SK-N-SH treated with all-trans-retinoic acid at 6 μM for 48 hours (cell line): ENCODE data around the gene PSD2.
"Not testable (repeated sequence)": the region's sequence is repeated elsewhere in the genome, so short reads cannot be mapped to it uniquely, and the experiment has no call there.

Experiments used
- ATAC-seq: fragments of 200-7000 bp; cut with Tn5 transposase; 3 replicates; pipeline ENCODE4 v1.9.1; 2020; ENCODE audit warnings: mild to moderate bottlenecking, moderate library complexity
- BACH2 ChIP-seq: fragments of 250-450 bp; sonication (Bioruptor Pico); IDR thresholded peaks from 2 replicates; pipeline ENCODE4 v1.9.0; 2021; ENCODE audit warnings: mild to moderate bottlenecking, borderline replicate concordance
- CREB5 ChIP-seq: fragments of 250-450 bp; sonication (Bioruptor Pico); IDR thresholded peaks from 2 replicates; pipeline ENCODE4 v1.5.1; 2020; ENCODE audit warnings: low read depth, mild to moderate bottlenecking, moderate library complexity
- CSDC2 ChIP-seq: fragments of 250-450 bp; sonication (Bioruptor Pico); IDR thresholded peaks from 2 replicates; pipeline ENCODE4 v1.5.0; 2020; ENCODE audit warnings: mild to moderate bottlenecking, moderate library complexity
- CSRNP3 ChIP-seq: fragments of 250-450 bp; sonication (Bioruptor Pico); IDR thresholded peaks from 2 replicates; pipeline ENCODE4 v1.5.1; 2021; ENCODE audit warnings: mild to moderate bottlenecking, moderate library complexity
- ESRRG ChIP-seq: fragments of 250-450 bp; sonication (Bioruptor Pico); IDR thresholded peaks from 2 replicates; pipeline ENCODE4 v1.6.1; 2021; ENCODE audit warnings: mild to moderate bottlenecking
- GLIS3 ChIP-seq: fragments of 250-450 bp; sonication (Bioruptor Pico); IDR thresholded peaks from 2 replicates; pipeline ENCODE4 v1.5.0; 2020; ENCODE audit warnings: mild to moderate bottlenecking, moderate library complexity
- OSR1 ChIP-seq: fragments of 250-450 bp; sonication (Bioruptor Pico); IDR thresholded peaks from 2 replicates; pipeline ENCODE4 v1.8.0; 2022; ENCODE audit warnings: moderate library complexity, mild to moderate bottlenecking, inconsistent platforms
- PPARA ChIP-seq: fragments of 250-450 bp; sonication (Bioruptor Pico); IDR thresholded peaks from 2 replicates; pipeline ENCODE4 v1.5.0; 2020; ENCODE audit warnings: mild to moderate bottlenecking, borderline replicate concordance
- RARB ChIP-seq: fragments of 250-450 bp; sonication (Bioruptor Pico); IDR thresholded peaks from 2 replicates; pipeline ENCODE4 v1.8.0; 2021; ENCODE audit warnings: mild to moderate bottlenecking, moderate library complexity
- SNAI2 ChIP-seq: fragments of 250-450 bp; sonication (Bioruptor Pico); IDR thresholded peaks from 2 replicates; pipeline ENCODE4 v1.5.0; 2020; ENCODE audit warnings: mild to moderate bottlenecking, moderate library complexity
- TCF4 ChIP-seq: fragments of 250-450 bp; sonication (Bioruptor Pico); IDR thresholded peaks from 2 replicates; pipeline ENCODE4 v1.8.0; 2021; ENCODE audit warnings: mild to moderate bottlenecking, moderate library complexity, borderline replicate concordance
- TOX ChIP-seq: fragments of 250-450 bp; sonication (Bioruptor Pico); IDR thresholded peaks from 2 replicates; pipeline ENCODE4 v1.8.0; 2021; ENCODE audit warnings: mild to moderate bottlenecking, moderate library complexity, borderline replicate concordance
- TSHZ2 ChIP-seq: fragments of 250-450 bp; sonication (Bioruptor Pico); IDR thresholded peaks from 2 replicates; pipeline ENCODE4 v1.5.0; 2020; ENCODE audit warnings: mild to moderate bottlenecking, moderate library complexity
- ZC3H10 ChIP-seq: fragments of 250-450 bp; sonication (Bioruptor Pico); IDR thresholded peaks from 2 replicates; pipeline ENCODE4 v1.5.1; 2021; ENCODE audit warnings: mild to moderate bottlenecking, moderate library complexity
- ZFP3 ChIP-seq: fragments of 250-450 bp; sonication (Bioruptor Pico); IDR thresholded peaks from 2 replicates; pipeline ENCODE4 v1.5.0; 2020; ENCODE audit warnings: mild to moderate bottlenecking, moderate library complexity
- ZFP30 ChIP-seq: fragments of 450-650 bp; formaldehyde crosslinking; IDR thresholded peaks from 2 replicates; pipeline ENCODE4 v1.5.0; 2022; ENCODE audit warnings: mild to moderate bottlenecking, moderate library complexity
- ZNF565 ChIP-seq: fragments of 450-650 bp; formaldehyde crosslinking; conservative IDR thresholded peaks from 2 replicates; pipeline ENCODE4 v1.5.0; 2020; ENCODE audit warnings: low read depth, mild to moderate bottlenecking, moderate library complexity
- ZNF70 ChIP-seq: fragments of 450-650 bp; formaldehyde crosslinking; IDR thresholded peaks from 2 replicates; pipeline ENCODE4 v1.5.0; 2020; ENCODE audit warnings: mild to moderate bottlenecking, moderate library complexity
- ZNF8 ChIP-seq: fragments of 450-650 bp; formaldehyde crosslinking; IDR thresholded peaks from 2 replicates; pipeline ENCODE4 v1.5.0; 2020; ENCODE audit warnings: mild to moderate bottlenecking, moderate library complexity
- TF ChIP-seq, protein P1 (sequence below): fragments of 250-450 bp; sonication (Bioruptor Pico); IDR thresholded peaks from 2 replicates; pipeline ENCODE4 v1.8.0; 2021; ENCODE audit warnings: low read depth, mild to moderate bottlenecking, moderate library complexity, borderline replicate concordance
- TF ChIP-seq, protein P2 (sequence below): fragments of 250-450 bp; sonication (Bioruptor Pico); IDR thresholded peaks from 2 replicates; pipeline ENCODE4 v1.8.0; 2020; ENCODE audit warnings: mild to moderate bottlenecking, moderate library complexity, borderline replicate concordance

The PSD2 gene

GRCh38 chr5:139789845-139790189 is 5.8 kb upstream of the PSD2 start:
- no peak for TF ChIP-seq CREB5
- no peak for TF ChIP-seq GLIS3
- no peak for TF ChIP-seq ZNF70
- TF ChIP-seq RARB (CRISPR knock-in tag) = no peak
- TF ChIP-seq ZNF565 (CRISPR knock-in tag) = no peak
- no peak for TF ChIP-seq ZNF8 (CRISPR knock-in tag)
- no peak for TF ChIP-seq OSR1
- TF ChIP-seq, protein P1, sequence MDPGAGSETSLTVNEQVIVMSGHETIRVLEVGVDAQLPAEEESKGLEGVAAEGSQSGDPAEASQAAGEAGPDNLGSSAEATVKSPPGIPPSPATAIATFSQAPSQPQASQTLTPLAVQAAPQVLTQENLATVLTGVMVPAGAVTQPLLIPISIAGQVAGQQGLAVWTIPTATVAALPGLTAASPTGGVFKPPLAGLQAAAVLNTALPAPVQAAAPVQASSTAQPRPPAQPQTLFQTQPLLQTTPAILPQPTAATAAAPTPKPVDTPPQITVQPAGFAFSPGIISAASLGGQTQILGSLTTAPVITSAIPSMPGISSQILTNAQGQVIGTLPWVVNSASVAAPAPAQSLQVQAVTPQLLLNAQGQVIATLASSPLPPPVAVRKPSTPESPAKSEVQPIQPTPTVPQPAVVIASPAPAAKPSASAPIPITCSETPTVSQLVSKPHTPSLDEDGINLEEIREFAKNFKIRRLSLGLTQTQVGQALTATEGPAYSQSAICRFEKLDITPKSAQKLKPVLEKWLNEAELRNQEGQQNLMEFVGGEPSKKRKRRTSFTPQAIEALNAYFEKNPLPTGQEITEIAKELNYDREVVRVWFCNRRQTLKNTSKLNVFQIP (CRISPR knock-in tag) = no peak
- TF ChIP-seq, protein P2, sequence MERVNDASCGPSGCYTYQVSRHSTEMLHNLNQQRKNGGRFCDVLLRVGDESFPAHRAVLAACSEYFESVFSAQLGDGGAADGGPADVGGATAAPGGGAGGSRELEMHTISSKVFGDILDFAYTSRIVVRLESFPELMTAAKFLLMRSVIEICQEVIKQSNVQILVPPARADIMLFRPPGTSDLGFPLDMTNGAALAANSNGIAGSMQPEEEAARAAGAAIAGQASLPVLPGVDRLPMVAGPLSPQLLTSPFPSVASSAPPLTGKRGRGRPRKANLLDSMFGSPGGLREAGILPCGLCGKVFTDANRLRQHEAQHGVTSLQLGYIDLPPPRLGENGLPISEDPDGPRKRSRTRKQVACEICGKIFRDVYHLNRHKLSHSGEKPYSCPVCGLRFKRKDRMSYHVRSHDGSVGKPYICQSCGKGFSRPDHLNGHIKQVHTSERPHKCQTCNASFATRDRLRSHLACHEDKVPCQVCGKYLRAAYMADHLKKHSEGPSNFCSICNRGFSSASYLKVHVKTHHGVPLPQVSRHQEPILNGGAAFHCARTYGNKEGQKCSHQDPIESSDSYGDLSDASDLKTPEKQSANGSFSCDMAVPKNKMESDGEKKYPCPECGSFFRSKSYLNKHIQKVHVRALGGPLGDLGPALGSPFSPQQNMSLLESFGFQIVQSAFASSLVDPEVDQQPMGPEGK (CRISPR knock-in tag) = no peak
- TF ChIP-seq ZC3H10 (CRISPR knock-in tag) = no peak
- no peak for TF ChIP-seq TCF4 (CRISPR knock-in tag)
- no peak for TF ChIP-seq PPARA (CRISPR knock-in tag)
- TF ChIP-seq CSRNP3 (CRISPR knock-in tag) = no peak
- no peak for TF ChIP-seq BACH2 (CRISPR knock-in tag)
- TF ChIP-seq ESRRG (CRISPR knock-in tag) = no peak
- TF ChIP-seq CSDC2 = no peak
- TF ChIP-seq TOX = no peak
- no peak for TF ChIP-seq TSHZ2 (CRISPR knock-in tag)
- TF ChIP-seq, all 23 proteins: peak for 0
- ATAC-seq = no peak

GRCh38 chr5:139792218-139792617 is 3.4 kb upstream of the PSD2 start:
- no peak for TF ChIP-seq SNAI2
- TF ChIP-seq ZNF565 (CRISPR knock-in tag) = no peak
- TF ChIP-seq TSHZ2 (CRISPR knock-in tag) = no peak
- TF ChIP-seq BACH2 (CRISPR knock-in tag) = no peak
- TF ChIP-seq ZFP30 (CRISPR knock-in tag) = no peak
- TF ChIP-seq TOX = no peak
- no peak for TF ChIP-seq GLIS3
- TF ChIP-seq ZFP3 (CRISPR knock-in tag) = no peak
- TF ChIP-seq PPARA (CRISPR knock-in tag) = no peak
- TF ChIP-seq ESRRG (CRISPR knock-in tag) = no peak
- TF ChIP-seq ZC3H10 (CRISPR knock-in tag) = no peak
- no peak for TF ChIP-seq ZNF8 (CRISPR knock-in tag)
- no peak for TF ChIP-seq CSDC2
- TF ChIP-seq, protein P1 (CRISPR knock-in tag) = no peak
- no peak for TF ChIP-seq ZNF70
- TF ChIP-seq OSR1 = no peak
- no peak for TF ChIP-seq RARB (CRISPR knock-in tag)
- no peak for TF ChIP-seq CSRNP3 (CRISPR knock-in tag)
- TF ChIP-seq, all 23 proteins: peak for 0
- no peak for ATAC-seq

- not testable (repeated sequence) for ATAC-seq
Measured at GRCh38 chr5:139792655-139793054, 3.0 kb upstream of the PSD2 start.
